Uterus (tissue), 2 donors: ENCODE data around the gene GRHL3.

ENCODE experiments used
- POLR2A ChIP-seq, 2 donors: fragments of 450-650 bp; IDR thresholded peaks; one replicate each; pipeline ENCODE4 v1.6.1; 2016; ENCODE audit warnings: antibody characterized with exemption in 2 of 2, mild to moderate bottlenecking in 1 of 2, moderate library complexity in 1 of 2
- TF ChIP-seq, protein P1 (sequence below), 4 experiments: fragments of 200-600 bp in 2 of 4; fragments of 450-650 bp in 2 of 4; sonication (generic) in 2 of 4; IDR thresholded peaks; one replicate each; pipeline ENCODE4 v1.5.1; 2016 to 2019; ENCODE audit warnings: antibody characterized with exemption in 4 of 4, mild to moderate bottlenecking in 2 of 4, moderate library complexity in 1 of 4

DNA sequence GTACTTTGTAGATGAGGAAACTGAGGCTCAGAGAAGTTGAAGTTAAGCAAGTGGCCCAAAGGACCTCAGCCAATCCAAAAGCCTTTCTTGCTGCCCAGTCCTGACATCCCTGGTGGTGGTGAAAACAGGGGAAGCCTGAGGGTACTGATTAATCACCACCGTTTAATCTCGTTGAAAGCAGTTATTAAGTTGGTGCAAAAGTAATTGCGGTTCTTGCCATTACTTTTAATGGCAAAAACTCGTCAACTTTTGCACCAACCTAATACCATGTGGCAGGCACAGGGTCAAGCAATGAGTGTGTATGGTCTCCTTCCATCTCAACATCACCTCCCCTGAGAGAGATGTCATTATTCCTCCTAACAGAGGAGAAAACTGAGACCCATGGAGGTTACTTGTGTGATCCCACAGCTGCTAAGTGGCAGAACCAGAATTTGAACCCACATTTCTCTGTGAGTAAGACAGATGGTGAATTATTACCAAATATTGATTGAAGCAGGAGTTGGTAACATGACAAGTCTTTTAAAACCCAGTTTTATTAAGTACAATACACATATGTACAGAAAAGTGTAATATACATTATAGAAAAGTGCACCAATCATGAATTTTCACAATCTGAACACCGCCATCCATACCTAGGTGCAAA lies 39.4 kb upstream of the GRHL3 start:
- TF ChIP-seq, protein P1, sequence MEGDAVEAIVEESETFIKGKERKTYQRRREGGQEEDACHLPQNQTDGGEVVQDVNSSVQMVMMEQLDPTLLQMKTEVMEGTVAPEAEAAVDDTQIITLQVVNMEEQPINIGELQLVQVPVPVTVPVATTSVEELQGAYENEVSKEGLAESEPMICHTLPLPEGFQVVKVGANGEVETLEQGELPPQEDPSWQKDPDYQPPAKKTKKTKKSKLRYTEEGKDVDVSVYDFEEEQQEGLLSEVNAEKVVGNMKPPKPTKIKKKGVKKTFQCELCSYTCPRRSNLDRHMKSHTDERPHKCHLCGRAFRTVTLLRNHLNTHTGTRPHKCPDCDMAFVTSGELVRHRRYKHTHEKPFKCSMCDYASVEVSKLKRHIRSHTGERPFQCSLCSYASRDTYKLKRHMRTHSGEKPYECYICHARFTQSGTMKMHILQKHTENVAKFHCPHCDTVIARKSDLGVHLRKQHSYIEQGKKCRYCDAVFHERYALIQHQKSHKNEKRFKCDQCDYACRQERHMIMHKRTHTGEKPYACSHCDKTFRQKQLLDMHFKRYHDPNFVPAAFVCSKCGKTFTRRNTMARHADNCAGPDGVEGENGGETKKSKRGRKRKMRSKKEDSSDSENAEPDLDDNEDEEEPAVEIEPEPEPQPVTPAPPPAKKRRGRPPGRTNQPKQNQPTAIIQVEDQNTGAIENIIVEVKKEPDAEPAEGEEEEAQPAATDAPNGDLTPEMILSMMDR (IDR thresholded peaks at IDR 0.05), result no peak
- no peak for TF ChIP-seq POLR2A (IDR thresholded peaks at IDR 0.05)
